HG03378 (cell line): Measurements from ENCODE around the gene OR51L1.
"Not testable (repeated sequence)": the region's sequence is repeated elsewhere in the genome, so short reads cannot be mapped to it uniquely, and the experiment has no call there.

Source experiments
- ATAC-seq: cut with Tn5 transposase; IDR thresholded peaks from one replicate; pipeline ENCODE4 v1.9.1; 2021; ENCODE audit warnings: mild to moderate bottlenecking, moderate library complexity; ENCODE audit not compliant: unreplicated experiment

The OR51L1 gene

GRCh38 chr11:4994551-4994950 lies at the start of gene OR51L1:
Gene OR51L1 (plus strand): TSS chr11:4994851. CDS start chr11:4998983, 4,132 bp downstream.
- ATAC-seq, result no peak

DNA sequence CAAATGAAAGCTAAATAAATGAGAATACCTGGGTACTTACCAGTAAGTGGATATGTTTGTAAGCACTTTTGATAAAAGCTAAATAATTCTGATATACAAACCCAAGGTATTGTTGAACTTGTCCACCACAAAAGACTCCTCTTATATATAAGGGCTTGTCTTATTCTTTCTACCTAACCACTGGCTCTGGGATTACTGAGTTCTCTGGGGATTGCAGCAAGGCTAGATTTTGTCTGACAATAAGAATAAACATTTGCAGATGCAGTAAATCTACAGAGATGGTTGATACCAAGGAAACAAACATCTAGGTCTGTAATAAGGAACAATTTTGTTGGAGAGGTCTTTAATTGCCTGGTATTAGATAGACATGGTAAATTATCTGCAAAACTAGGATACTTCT lies 47.1 kb upstream of the OR51L1 start, which contains the start of gene OR51A4:
TSS of gene OR51A4 (minus strand) at position 101 of the 400 bp plus-strand sequence. CDS start 505 bp downstream, outside the sequence.
- ATAC-seq, result no peak

DNA sequence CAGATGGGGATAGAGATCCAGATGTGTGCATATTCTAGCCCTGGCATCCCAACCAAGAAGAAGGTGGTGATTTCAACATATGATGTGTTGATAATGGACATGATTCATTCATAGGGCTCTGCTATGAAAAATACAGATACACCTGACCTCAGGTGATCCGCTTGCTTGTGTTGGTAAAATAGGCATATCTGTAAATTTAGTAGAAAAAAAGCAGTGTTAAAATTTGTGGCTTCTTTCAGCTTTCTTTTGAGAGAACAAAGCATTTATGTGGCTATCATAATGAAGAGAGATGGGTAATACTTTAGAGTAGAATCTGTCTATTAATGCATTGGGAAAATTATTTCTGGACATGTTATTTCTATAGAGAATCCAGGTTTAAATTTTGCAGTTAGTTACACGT lies 39.0 kb upstream of the OR51L1 start, which contains the start of gene OR51A2:
TSS of gene OR51A2 (minus strand) at position 101 of the 400 bp plus-strand sequence. CDS start at position 101, 0 bp downstream.
- not testable (repeated sequence) for ATAC-seq

DNA sequence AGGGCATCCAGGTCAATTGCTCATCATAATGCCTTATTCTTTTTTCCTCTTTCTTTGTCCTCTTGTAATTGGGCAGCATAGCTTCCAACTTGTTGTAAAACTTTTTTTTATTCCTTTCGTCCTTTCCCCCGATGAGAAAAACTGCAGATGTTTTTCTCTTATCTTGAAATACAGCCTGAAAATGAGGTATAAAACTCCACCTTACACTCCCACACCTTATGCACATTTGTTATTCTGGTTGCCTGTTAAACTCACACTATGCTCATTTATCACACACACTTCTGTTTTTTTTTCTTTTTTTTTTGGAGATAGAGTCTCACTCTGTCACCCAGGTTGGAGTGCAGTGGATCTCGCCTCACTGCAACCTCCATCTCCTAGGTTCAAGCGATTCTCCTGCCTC lies 37.3 kb upstream of the OR51L1 start:
- ATAC-seq, result no peak

GRCh38 chr11:4960877-4961276 lies 33.8 kb upstream of the OR51L1 start:
- ATAC-seq, result no peak

DNA sequence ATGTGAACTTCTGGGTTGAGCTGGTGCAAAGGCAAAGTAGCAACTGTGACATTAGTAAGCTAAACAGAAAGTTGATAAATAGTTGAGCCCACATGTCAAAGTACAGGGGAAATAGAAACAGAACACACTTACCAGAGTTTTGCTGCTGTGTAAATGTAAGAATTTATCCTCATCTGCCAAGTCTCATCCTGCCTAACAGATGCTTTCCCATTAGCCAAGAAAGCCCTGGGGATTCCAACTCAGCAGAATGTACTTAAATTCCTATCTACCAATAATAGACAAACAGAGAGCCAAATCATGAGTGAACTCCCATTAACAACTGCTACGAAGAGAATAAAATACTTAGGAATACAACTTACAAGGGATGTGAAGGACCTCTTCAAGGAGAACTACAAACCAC lies 31.8 kb upstream of the OR51L1 start:
- no peak for ATAC-seq

- ATAC-seq, result no peak
Observed at GRCh38 chr11:4975436-4975835, 19.2 kb upstream of the OR51L1 start.

DNA sequence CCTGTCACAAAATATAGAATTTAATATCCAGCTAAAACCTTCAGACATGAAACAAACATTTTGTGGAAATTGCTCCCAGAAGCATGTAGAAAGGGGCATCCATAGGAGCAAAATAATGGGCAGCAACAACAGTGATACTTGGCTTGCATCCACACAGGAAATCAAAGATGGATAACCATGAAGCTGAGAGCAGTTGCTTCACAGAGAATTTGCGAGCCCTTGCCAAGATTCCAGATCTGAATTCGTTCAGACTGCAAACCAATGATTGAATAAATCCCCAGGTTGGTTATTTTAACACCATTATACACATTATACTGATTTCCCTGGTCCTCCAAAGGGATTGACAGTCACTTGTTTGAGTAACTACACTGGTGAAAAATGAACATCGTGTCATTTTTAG lies 15.6 kb upstream of the OR51L1 start:
- ATAC-seq, result no peak

DNA sequence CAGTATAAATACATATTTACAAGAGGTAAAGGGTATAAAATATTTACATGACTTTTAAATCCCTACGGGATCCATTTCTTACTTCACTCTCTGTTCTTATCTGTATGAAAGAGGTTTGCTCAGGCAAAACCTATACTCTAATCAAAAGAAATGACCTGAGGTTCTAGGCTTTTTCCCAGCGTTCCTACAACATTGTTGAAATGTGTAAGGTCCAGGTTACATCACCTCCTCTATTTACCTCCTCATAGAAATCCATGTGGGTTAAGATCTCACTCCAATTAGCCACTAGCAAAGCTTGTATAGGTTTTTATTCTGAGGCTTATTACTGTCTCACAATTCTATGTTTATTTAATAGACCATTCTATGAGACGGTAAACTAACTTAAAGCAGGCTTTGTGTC lies 12.0 kb upstream of the OR51L1 start:
- ATAC-seq, result no peak

DNA sequence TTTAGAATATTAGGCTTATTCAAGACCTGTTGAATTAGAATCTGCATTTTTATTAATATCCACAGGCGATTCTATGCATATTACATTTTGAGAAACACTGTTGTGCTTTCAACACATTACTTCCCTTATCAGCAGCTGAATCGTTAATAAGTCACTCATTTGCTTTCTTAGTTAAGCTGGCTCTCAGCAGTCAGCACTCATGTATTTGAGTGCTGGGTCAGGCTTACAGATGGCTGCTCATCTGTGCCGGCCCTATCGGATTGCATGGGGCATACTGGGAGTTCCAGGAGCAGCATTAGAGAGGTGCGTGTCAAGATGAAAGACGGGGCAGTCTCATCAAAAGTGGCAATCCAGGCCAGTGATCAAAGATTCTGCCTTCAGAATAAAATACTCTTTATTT lies 10.8 kb upstream of the OR51L1 start:
- ATAC-seq, result no peak

DNA sequence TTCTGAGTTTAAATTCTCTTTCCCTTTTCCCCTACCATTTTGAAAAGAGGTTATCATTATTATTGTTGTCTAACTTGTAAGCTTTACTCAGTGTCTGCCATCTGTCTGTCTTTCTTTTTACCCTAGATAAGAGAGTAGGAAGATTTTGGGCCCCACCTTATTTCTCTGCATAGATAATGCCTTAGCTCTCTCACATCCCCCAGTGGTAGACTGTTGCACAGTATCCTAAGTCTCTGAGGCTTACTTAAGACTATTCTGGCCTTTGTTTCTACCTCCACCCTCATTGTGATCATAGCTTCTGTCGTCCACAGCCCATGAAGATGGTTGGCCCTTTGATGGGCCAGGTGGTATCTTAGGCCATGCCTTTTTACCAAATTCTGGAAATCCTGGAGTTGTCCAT lies 3.6 kb upstream of the OR51L1 start:
- no peak for ATAC-seq

- no peak for ATAC-seq
Observed at GRCh38 chr11:5004424-5005274, 10.0 kb downstream of the OR51L1 start.

- no peak for ATAC-seq
Observed at GRCh38 chr11:5007561-5007960, 12.9 kb downstream of the OR51L1 start.

DNA sequence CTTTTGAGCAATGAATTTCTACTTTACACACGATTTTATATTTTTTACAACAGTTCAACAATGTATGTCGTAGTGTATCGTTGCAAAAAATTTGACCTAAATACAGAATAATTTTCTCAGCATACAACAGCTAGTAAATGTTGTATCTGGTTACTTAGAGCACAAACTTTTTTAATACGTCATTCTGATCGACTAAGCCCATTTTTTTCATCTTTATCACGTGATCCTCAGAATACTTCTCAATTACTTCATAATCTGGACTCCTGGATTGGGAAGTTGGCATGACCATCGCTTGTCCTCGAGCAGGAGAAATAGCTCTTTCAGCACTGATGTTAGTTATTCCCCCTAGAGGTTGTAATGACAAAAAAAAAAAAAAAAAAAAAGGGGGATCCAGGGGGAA lies 16.6 kb downstream of the OR51L1 start:
- ATAC-seq, result no peak

- no peak for ATAC-seq
Observed at GRCh38 chr11:5013012-5013411, 18.4 kb downstream of the OR51L1 start.

DNA sequence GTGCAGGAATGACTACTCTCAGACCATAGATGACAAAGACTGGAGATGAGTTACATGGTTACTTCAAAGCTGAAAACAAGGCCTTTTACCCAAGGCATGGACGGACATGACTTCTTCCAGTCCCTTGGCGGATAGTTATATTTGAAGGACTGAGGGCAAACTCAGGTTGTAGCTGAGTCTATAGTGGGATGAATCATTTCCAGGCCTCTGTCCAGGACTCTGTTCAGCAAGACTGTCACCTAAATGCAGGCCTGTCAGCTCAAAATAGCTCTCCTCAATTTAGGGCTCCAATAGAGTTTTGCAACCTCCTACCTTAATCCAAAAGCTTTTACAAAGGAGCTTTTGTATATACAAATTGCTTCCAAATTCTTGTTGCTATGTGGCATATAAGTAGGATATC lies 27.3 kb downstream of the OR51L1 start:
- ATAC-seq, result no peak

- ATAC-seq, result no peak
Observed at GRCh38 chr11:5036669-5037068, 42.0 kb downstream of the OR51L1 start.

DNA sequence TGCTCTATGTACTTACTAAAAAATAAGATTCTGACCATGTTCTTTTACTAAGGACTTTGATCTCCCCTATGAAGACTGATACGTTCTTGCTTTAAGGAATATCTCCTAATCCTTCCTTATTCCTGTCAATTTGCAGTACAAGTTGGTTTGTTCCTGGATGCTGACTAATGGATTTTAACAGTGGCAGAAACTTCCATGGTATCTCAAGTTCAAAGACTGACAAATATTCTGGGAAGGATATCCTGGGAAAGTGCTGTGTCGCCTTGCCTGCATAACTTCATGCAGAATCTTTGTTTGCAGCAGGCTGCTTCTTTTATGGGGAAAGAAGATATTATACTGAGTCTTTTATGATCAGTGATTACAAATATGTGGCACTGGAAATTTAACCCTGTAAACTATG lies 43.3 kb downstream of the OR51L1 start:
- no peak for ATAC-seq

- ATAC-seq, result no peak
Observed at GRCh38 chr11:5038341-5038740, 43.7 kb downstream of the OR51L1 start.

DNA sequence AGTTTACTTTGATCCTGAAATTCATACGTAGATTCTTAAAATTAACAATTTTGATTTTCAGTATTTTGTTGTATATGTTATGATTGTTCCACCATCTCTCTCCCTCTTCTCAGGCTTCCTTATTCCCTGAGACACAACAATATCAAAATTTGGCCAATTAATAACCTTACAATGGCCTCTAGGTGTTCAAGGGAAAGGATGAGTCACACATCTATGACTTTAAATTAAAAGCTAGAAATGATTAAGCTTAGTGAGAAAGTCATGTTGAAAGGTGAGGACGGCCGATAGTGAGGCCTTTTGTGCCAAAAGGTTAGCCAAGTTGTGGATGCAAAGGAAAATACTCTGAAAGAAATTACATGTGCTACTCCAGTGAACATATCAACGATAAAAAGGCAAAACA lies 46.2 kb downstream of the OR51L1 start:
- ATAC-seq, result no peak

- ATAC-seq, result no peak
Observed at GRCh38 chr11:5042091-5042490, 47.4 kb downstream of the OR51L1 start.

- no peak for ATAC-seq
Observed at GRCh38 chr11:5043380-5043779, 48.7 kb downstream of the OR51L1 start.

DNA sequence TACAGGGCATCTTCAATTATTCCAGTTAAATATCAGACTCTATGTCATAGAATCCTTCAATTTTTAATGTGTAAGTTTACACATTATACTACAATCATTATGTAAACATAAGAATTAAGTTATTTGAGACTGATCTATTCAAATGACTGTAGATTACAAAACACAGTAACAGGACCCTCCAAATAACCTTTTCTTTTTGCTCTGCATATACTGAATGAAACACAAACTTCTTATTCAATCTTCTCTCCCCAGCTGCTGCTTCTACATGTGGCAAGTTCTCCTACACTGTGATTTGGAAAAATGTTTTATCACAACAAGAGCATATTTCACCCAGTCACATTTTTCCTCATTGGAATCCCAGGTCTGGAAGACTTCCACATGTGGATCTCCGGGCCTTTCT lies 51.6 kb downstream of the OR51L1 start, which contains the start of gene OR52J3:
TSS of gene OR52J3 (plus strand) at position 301 of the 400 bp plus-strand sequence. CDS start at position 301, 0 bp downstream.
- ATAC-seq, result no peak
